ENCODE measurements around the gene NR5A1. TPM values are rescaled to one million over a fixed set of nuclear protein-coding genes. Genes with fewer than 3 reads are reported as not detected.

Gene NR5A1
- total RNA-seq, 4 donors from 2014 or later = not detected

DNA sequence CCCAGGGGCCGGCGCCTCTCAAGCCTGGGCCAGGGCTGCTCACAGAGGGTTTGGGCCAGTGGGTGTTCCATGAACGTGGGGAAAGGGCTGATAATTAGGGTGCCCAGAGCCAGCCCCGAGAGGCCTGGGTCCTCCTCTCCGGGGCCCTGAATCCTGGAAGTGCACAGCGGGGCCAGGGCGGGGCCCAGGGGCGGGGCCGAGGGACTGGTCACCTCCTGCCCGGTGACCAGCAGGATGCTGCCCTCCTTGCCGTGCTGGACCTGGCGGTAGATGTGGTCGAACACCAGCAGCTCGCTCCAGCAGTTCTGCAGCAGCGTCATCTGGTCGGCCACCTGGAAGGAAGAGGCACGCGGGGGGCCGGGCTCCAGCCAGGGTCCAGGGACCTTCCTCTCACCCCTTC lies 14.4 kb downstream of the NR5A1 start:
- H3K9me3 ChIP-seq = no peaks in the 10 kb centered on the region
- TF ChIP-seq CTCF (IDR thresholded peaks at IDR 0.05) (no peak), POLR2A (IDR thresholded peaks at IDR 0.05) (no peak)
- intact Hi-C loops (cut with DNase I) = no loop called here
- H3K36me3 ChIP-seq = no peaks in the 10 kb centered on the region
- no peaks in the 10 kb centered on the region for H3K4me1 ChIP-seq
- peaks cover 0 to 95% (median 0%) of the 10 kb centered on the region in 4 donors for H3K27me3 ChIP-seq
- WGBS, 2 donors = 0% methylated on average over 1 of the region's 19 CpGs; no CpG with 5 or more reads in 1 of the 2 donors
- no peak overlapping the region for H3K4me3 ChIP-seq
- no peak for DNase-seq
- H3K27ac ChIP-seq = no peak overlapping the region

DNA sequence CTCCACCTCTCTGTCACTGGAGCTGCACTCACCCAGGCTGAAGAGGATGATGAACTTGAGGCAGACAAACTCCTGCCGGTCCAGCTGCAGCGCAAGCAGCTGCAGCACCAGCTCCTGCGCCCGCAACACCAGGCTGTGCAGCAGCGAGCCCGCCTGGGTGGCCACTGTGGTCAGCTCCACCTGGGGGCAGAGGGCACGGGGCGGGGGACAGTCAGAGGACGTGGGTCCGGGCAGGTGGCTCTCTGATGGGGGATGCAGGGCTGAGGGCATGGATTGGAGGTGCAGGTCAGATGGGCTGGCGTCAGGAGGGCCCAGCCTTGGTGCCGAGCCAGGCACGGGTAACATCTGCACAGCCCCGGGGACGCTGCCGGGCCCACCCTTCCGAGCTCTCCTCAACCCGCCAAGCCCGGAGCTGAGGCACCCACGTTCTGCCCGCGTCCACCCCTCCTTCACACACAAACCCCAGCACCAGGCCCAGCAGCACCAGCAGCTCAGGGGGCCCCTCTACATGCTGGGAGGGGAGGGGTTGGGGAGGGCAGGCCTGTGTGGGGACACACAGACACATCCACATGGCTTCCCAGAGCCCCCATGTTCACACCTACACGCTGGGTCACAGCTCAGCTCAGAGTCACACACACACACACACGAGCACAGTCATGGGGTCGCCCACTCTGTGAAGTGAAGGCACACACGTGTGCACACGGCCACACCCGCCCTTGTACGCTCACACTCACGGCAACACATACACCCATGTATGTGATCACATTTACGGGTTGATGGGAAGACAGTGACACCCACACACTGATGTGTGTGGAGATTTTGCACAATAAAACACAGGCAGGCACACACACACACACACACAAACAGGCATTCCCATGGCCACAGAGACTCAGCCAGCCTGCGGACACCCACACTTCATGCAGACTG lies 15.9 kb downstream of the NR5A1 start:
- H3K4me1 ChIP-seq = peaks cover 0 to 4% (median 0%) of the 10 kb centered on the region in 3 donors
- no peak overlapping the region for H3K4me3 ChIP-seq
- no peak for DNase-seq
- no peak overlapping the region for H3K27ac ChIP-seq
- TF ChIP-seq CTCF (IDR thresholded peaks at IDR 0.05) (no peak), POLR2A (IDR thresholded peaks at IDR 0.05) (no peak)
- intact Hi-C loops (cut with DNase I) = no loop called here
- no peaks in the 10 kb centered on the region for H3K9me3 ChIP-seq
- 70 to 87% methylated on average over 5 to 13 of the region's 32 CpGs for WGBS, 2 donors
- no peaks in the 10 kb centered on the region for H3K36me3 ChIP-seq
- H3K27me3 ChIP-seq = peaks cover 0 to 95% (median 0%) of the 10 kb centered on the region in 4 donors

- WGBS, 2 donors = 81 to 100% methylated on average over 1 to 2 of the region's 2 CpGs
- Histone ChIP-seq H3K4me3 (no peak overlapping the region), H3K27ac (no peak overlapping the region), H3K4me1 (peaks cover 0 to 4% (median 0%) of the 10 kb centered on the region in 3 donors), H3K9me3 (no peaks in the 10 kb centered on the region), H3K27me3 (peaks cover 0 to 95% (median 0%) of the 10 kb centered on the region in 4 donors), H3K36me3 (no peaks in the 10 kb centered on the region)
- intact Hi-C loops (cut with DNase I) = no loop called here
- no peak for TF ChIP-seq POLR2A (IDR thresholded peaks at IDR 0.05)
- TF ChIP-seq CTCF (IDR thresholded peaks at IDR 0.05) = no peak
- DNase-seq = no peak
These were observed 17.2 kb downstream of the NR5A1 start for GRCh38 chr9:124490004-124490403.

DNA sequence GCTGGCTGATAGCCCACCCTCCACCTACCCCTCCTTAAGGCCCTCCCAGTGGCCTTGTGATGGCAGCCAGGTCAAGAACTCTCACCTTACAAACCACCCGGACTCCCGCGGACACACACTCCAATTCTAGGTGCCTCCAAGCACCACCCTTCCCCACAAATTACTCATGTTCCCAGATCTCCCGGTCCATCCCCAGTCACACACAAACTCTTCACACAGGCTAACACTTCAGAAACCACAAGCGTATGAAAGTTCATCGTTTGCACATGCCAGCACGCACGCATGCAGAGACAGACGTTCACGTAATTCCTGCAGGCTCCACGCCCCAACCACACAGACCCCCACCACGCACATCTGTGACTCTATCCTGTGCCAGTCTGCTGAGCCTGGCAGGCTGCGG lies 18.0 kb downstream of the NR5A1 start:
- 48 to 54% methylated on average over 4 of the region's 13 CpGs for WGBS, 2 donors
- H3K36me3 ChIP-seq = no peaks in the 10 kb centered on the region
- TF ChIP-seq POLR2A (IDR thresholded peaks at IDR 0.05) (no peak), CTCF (IDR thresholded peaks at IDR 0.05) (no peak)
- no peak overlapping the region for H3K4me3 ChIP-seq
- peaks cover 0 to 97% (median 0%) of the 10 kb centered on the region in 4 donors for H3K27me3 ChIP-seq
- no peak overlapping the region for H3K27ac ChIP-seq
- peaks cover 0 to 4% (median 0%) of the 10 kb centered on the region in 3 donors for H3K4me1 ChIP-seq
- no peaks in the 10 kb centered on the region for H3K9me3 ChIP-seq
- intact Hi-C loops (cut with DNase I) = no loop called here
- DNase-seq = no peak

DNA sequence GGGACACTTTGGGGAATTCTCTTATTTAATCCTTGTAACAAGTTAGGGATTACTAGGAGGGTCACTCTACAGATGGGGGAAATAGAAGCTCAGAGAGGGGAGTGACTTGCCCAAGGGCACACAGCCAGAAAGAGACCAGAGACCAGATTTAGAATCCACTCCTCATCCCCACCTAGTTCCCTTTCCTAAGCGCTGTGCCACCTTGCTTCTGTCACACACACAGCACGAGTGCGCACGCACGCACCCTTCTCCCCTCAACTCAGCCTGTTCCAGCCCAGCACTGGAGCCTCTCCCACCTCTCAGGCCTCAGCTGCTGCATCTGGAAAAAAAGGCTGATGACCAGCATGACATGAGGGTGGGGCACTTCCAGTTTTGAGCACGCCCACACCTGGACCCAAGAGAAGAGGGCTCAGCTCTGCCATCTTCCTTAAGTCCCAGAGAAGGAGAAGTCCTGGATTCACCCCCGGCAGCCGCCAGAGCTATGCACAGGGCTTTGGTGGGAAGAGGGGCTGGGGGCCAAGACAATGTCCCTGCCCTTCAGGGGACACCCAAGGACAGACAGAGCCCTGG lies 18.5 kb downstream of the NR5A1 start:
- Histone ChIP-seq H3K36me3 (no peaks in the 10 kb centered on the region), H3K4me1 (peaks cover 0 to 4% (median 0%) of the 10 kb centered on the region in 3 donors), H3K9me3 (no peaks in the 10 kb centered on the region), H3K4me3 (no peak overlapping the region), H3K27ac (no peak overlapping the region), H3K27me3 (peaks cover 0 to 98% (median 0%) of the 10 kb centered on the region in 4 donors)
- WGBS, 2 donors = 90 to 95% methylated on average over 5 of the region's 8 CpGs
- TF ChIP-seq CTCF (IDR thresholded peaks at IDR 0.05) (no peak), POLR2A (IDR thresholded peaks at IDR 0.05) (no peak)
- intact Hi-C loops (cut with DNase I) = no loop called here
- DNase-seq = no peak
